ENCODE results near the gene EXOC6B. TPM values are rescaled to one million over a fixed set of nuclear protein-coding genes. Genes with fewer than 3 reads are reported as not detected.

EXOC6B gene
- total RNA-seq, 1 experiment from 2014 or later: 40.1 TPM

DNA sequence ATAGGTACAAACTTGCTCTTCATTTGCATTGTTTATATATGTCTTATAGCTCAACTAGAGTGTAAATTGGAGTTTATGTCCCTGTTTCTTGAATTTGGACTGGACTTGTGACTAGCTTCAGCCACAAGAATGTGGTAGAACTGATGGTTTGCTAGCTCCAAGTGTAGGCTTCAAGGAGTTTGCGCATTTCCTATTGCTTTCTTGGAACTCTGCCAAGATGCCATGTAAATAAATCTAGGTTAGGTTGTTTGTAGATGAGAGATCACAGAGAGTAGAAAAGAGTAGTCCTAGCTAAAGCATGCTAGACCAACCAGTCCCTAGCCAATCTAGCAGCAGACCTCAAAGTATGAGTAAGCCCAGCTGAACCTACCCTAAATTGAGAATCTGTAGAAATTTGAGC lies 495.2 kb downstream of the EXOC6B start:
- no peak overlapping the region for H3K4ac ChIP-seq (ENCODE audit: low read depth, low read length)
- no peak overlapping the region for H3K56ac ChIP-seq (ENCODE audit: insufficient read length, low read depth, low read length)
- no peak overlapping the region for H3K27ac ChIP-seq (ENCODE audit: insufficient read length, low read depth, low read length)
- H3K23ac ChIP-seq (ENCODE audit: insufficient read length, low read depth, low read length): no peak overlapping the region
- no peak for DNase-seq
- no peaks in the 10 kb centered on the region for H4K20me1 ChIP-seq (ENCODE audit: control insufficient read depth, insufficient read depth, insufficient read length)
- Mint-ChIP-seq H3K9me3 (no peaks in the 10 kb centered on the region), H3K4me1 (no peaks in the 10 kb centered on the region), H3K27ac (no peak overlapping the region), H3K36me3 (ENCODE audit: insufficient read depth in 1 of 3, low read depth in 3 of 3) (no peaks in the 10 kb centered on the region), H3K4me3 (no peak overlapping the region), H3K27me3 (ENCODE audit: low read depth) (no peaks in the 10 kb centered on the region)
- no peak overlapping the region for H4K5ac ChIP-seq (ENCODE audit: insufficient read length, low read depth, low read length)
- H3K79me2 ChIP-seq (ENCODE audit: insufficient read depth, low read length): no peaks in the 10 kb centered on the region
- H3K14ac ChIP-seq (ENCODE audit: insufficient read depth, low read length): no peak overlapping the region
- no peak overlapping the region for H2AFZ ChIP-seq (ENCODE audit: low read length)
- H2BK120ac ChIP-seq (ENCODE audit: low read depth, low read length, poor library complexity, severe bottlenecking): no peak overlapping the region
- no peaks in the 10 kb centered on the region for H3K27me3 ChIP-seq (ENCODE audit: insufficient read depth, low read length)
- H3T11ph ChIP-seq (ENCODE audit: low read length): no peak overlapping the region
- no peak overlapping the region for H2BK12ac ChIP-seq (ENCODE audit: insufficient read length, low read depth, low read length)
- no peak for TF ChIP-seq CTCF (conservative IDR thresholded peaks at IDR 0.05)
- H3K9me3 ChIP-seq (ENCODE audit: control insufficient read depth, low read depth, low read length): no peaks in the 10 kb centered on the region
- no peaks in the 10 kb centered on the region for H3K4me1 ChIP-seq (ENCODE audit: insufficient read depth, low read length)
- no peak overlapping the region for H4K8ac ChIP-seq (replicated peaks; ENCODE audit: insufficient read length, low read depth, low read length)
- H3K18ac ChIP-seq (ENCODE audit: insufficient read length, low read depth, low read length): no peak overlapping the region
- H2AK5ac ChIP-seq (ENCODE audit: insufficient read length, low read length): no peak overlapping the region
- H2BK15ac ChIP-seq (ENCODE audit: low read depth, low read length): no peak overlapping the region
- no peak overlapping the region for H2BK20ac ChIP-seq (ENCODE audit: low read depth, low read length, poor library complexity, severe bottlenecking)
- no peak overlapping the region for H4K91ac ChIP-seq (ENCODE audit: insufficient read length, low read depth, low read length)
- no peaks in the 10 kb centered on the region for H3K79me1 ChIP-seq (ENCODE audit: insufficient read depth, low read depth, low read length, poor library complexity, severe bottlenecking)
- H3K9ac ChIP-seq (ENCODE audit: extremely low read depth, insufficient read length, low read length): no peak overlapping the region
- H3K4me2 ChIP-seq (ENCODE audit: insufficient read depth, insufficient read length, low read length): no peak overlapping the region
- no CpG with 5 or more reads among the region's 1 CpG for WGBS (ENCODE audit: extremely low coverage, insufficient read length, low lambda C conversion rate)
- no peak overlapping the region for H2BK5ac ChIP-seq (ENCODE audit: insufficient read length, low read length)
- no peaks in the 10 kb centered on the region for H3K23me2 ChIP-seq (ENCODE audit: insufficient read length, low read depth, low read length, poor library complexity, severe bottlenecking)
